ENCODE measurements around the gene FGF3.

Gene FGF3

GRCh38 chr11:69803604-69804218, 15.5 kb downstream of the FGF3 start:
- no peak for DNase-seq (ENCODE audit: low spot score)

- DNase-seq (ENCODE audit: low spot score): no peak
Observed at GRCh38 chr11:69803022-69803421, 16.2 kb downstream of the FGF3 start.

GRCh38 chr11:69802590-69802989, 16.6 kb downstream of the FGF3 start:
- no peak for DNase-seq (ENCODE audit: low spot score)

- DNase-seq (ENCODE audit: low spot score): peak; percentile 79
Observed at GRCh38 chr11:69801513-69802335, 17.5 kb downstream of the FGF3 start.

GRCh38 chr11:69800278-69800677, 18.9 kb downstream of the FGF3 start:
- DNase-seq (ENCODE audit: low spot score): no peak

GRCh38 chr11:69799582-69799981, 19.6 kb downstream of the FGF3 start:
- no peak for DNase-seq (ENCODE audit: low spot score)

- no peak for DNase-seq (ENCODE audit: low spot score)
Observed at GRCh38 chr11:69799097-69799496, 20.1 kb downstream of the FGF3 start.

- DNase-seq (ENCODE audit: low spot score): no peak
Observed at GRCh38 chr11:69797737-69798528, 21.3 kb downstream of the FGF3 start.

- no peak for DNase-seq (ENCODE audit: low spot score)
Observed at GRCh38 chr11:69797156-69797555, 22.1 kb downstream of the FGF3 start.

GRCh38 chr11:69796063-69796462, 23.2 kb downstream of the FGF3 start:
- no peak for DNase-seq (ENCODE audit: low spot score)

- DNase-seq (ENCODE audit: low spot score): no peak
Observed at GRCh38 chr11:69791276-69792180, 27.7 kb downstream of the FGF3 start.

- no peak for DNase-seq (ENCODE audit: low spot score)
Observed at GRCh38 chr11:69788956-69789355, 30.3 kb downstream of the FGF3 start.

- no peak for DNase-seq (ENCODE audit: low spot score)
Observed at GRCh38 chr11:69787906-69788305, 31.3 kb downstream of the FGF3 start.

- no peak for DNase-seq (ENCODE audit: low spot score)
Observed at GRCh38 chr11:69787457-69787856, 31.8 kb downstream of the FGF3 start.

GRCh38 chr11:69781241-69781640, 38.0 kb downstream of the FGF3 start:
- no peak for DNase-seq (ENCODE audit: low spot score)

GRCh38 chr11:69778373-69778772, 40.8 kb downstream of the FGF3 start:
- no peak for DNase-seq (ENCODE audit: low spot score)

GRCh38 chr11:69775163-69775755, 44.0 kb downstream of the FGF3 start, which contains the start of gene FGF4:
TSS of gene FGF4 (minus strand) at chr11:69775341. CDS start at chr11:69775084, 257 bp downstream.
- DNase-seq (ENCODE audit: low spot score): no peak

- DNase-seq (ENCODE audit: low spot score): no peak
Observed at GRCh38 chr11:69774354-69775162, 44.7 kb downstream of the FGF3 start.

- no peak for DNase-seq (ENCODE audit: low spot score)
Observed at GRCh38 chr11:69773626-69774353, 45.4 kb downstream of the FGF3 start.

GRCh38 chr11:69771466-69771865, 47.8 kb downstream of the FGF3 start:
- DNase-seq (ENCODE audit: low spot score): no peak
